GM23338 (cell line): Measurements from ENCODE around the gene CNTNAP2.

Experiments used
- CREB1 ChIP-seq: fragments of 250-450 bp; sonication (Bioruptor Pico); IDR thresholded peaks from 2 replicates; pipeline ENCODE4 v1.5.0; 2020; ENCODE audit warnings: low read depth, mild to moderate bottlenecking, moderate library complexity
- CTCF ChIP-seq, 2 experiments: fragments of 200-600 bp in 1 of 2; sonication (generic) in 1 of 2; conservative IDR thresholded peaks; 2 replicates each; pipeline versions ENCODE4 v1.5.1 to v1.6.1; 2016 to 2017; ENCODE audit warnings: antibody characterized with exemption in 2 of 2, low read depth in 2 of 2, mild to moderate bottlenecking in 2 of 2, moderate library complexity in 1 of 2
- EZH2 ChIP-seq: fragments of 200-600 bp; sonication (generic); IDR thresholded peaks from one replicate; pipeline ENCODE4 v1.8.0; 2017; ENCODE audit warnings: antibody characterized with exemption, mild to moderate bottlenecking, low read depth; ENCODE audit not compliant: unreplicated experiment
- EZH2phosphoT487 ChIP-seq: fragments of 200-600 bp; sonication (generic); IDR thresholded peaks from one replicate; pipeline ENCODE4 v1.8.1; 2018; ENCODE audit warnings: antibody characterized with exemption; ENCODE audit not compliant: unreplicated experiment
- POLR2AphosphoS5 ChIP-seq: IDR thresholded peaks from 2 replicates; pipeline ENCODE4 v1.6.1; 2016; ENCODE audit warnings: antibody characterized with exemption, low read depth
- TF ChIP-seq, protein P1 (sequence below): IDR thresholded peaks from 2 replicates; pipeline ENCODE4 v1.6.1; 2016; ENCODE audit warnings: antibody characterized with exemption

GRCh38 chr7:147653456-147653855, 1536.9 kb downstream of the CNTNAP2 start:
- no peak for TF ChIP-seq EZH2phosphoT487
- TF ChIP-seq, protein P1, sequence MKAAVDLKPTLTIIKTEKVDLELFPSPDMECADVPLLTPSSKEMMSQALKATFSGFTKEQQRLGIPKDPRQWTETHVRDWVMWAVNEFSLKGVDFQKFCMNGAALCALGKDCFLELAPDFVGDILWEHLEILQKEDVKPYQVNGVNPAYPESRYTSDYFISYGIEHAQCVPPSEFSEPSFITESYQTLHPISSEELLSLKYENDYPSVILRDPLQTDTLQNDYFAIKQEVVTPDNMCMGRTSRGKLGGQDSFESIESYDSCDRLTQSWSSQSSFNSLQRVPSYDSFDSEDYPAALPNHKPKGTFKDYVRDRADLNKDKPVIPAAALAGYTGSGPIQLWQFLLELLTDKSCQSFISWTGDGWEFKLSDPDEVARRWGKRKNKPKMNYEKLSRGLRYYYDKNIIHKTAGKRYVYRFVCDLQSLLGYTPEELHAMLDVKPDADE: no peak
- no peak for TF ChIP-seq CTCF (conservative IDR thresholded peaks at IDR 0.05; ENCODE audit: low read depth in 2 of 2)
- TF ChIP-seq POLR2AphosphoS5: no peak
- TF ChIP-seq CREB1: no peak
- TF ChIP-seq EZH2: no peak
